Osteocyte (in vitro differentiated cells): Measurements from ENCODE around the gene GBX1. TPM values are rescaled to one million over a fixed set of nuclear protein-coding genes. Genes with fewer than 3 reads are reported as not detected.

Experiments
- total RNA-seq: library from RNA; stranded (reverse); gene quantifications from 2 replicates; pipeline ENCODE4 v1.2.1, GENCODE V29; 2021

The GBX1 gene
- total RNA-seq, 1 donor from 2014 or later = not detected

Other genes starting within 250 kb of the GBX1 start
- not detected in 2 replicates for gene KCNH2, start 189.4 kb downstream of the GBX1 start, total RNA-seq
- gene NOS3, start 176.7 kb downstream of the GBX1 start, total RNA-seq = 0.73 TPM in 1 of 2 replicates, not detected in the other
- 0.11 and 0.39 TPM in 2 replicates for gene ATG9B, start 143.2 kb downstream of the GBX1 start, total RNA-seq
- gene ABCB8, start 139.2 kb downstream of the GBX1 start, total RNA-seq = 38.1 and 39.7 TPM in 2 replicates
- gene ASIC3, start 119.2 kb downstream of the GBX1 start, total RNA-seq = 3.6 and 5.8 TPM in 2 replicates
- gene CDK5, start 109.8 kb downstream of the GBX1 start, total RNA-seq = 18.8 and 23.7 TPM in 2 replicates
- 289 and 297 TPM in 2 replicates for gene SLC4A2, start 108.1 kb downstream of the GBX1 start, total RNA-seq
- gene FASTK, start 86.9 kb downstream of the GBX1 start, total RNA-seq = 101 and 104 TPM in 2 replicates
- gene TMUB1, start 84.2 kb downstream of the GBX1 start, total RNA-seq = 26.1 and 30.0 TPM in 2 replicates
- 131 and 135 TPM in 2 replicates for gene AGAP3, start 81.2 kb downstream of the GBX1 start, total RNA-seq
- gene ASB10, start 19.6 kb upstream of the GBX1 start, total RNA-seq = not detected in 2 replicates
- gene H2BK1, start 42.8 kb upstream of the GBX1 start, total RNA-seq = 1.1 TPM in 1 of 2 replicates, not detected in the other
- gene ABCF2, start 59.5 kb upstream of the GBX1 start, total RNA-seq = 43.9 and 47.5 TPM in 2 replicates
- 89.5 and 93.2 TPM in 2 replicates for gene CHPF2, start 64.8 kb upstream of the GBX1 start, total RNA-seq
- gene SMARCD3, start 81.0 kb upstream of the GBX1 start, total RNA-seq = 88.7 and 96.9 TPM in 2 replicates
- gene NUB1, start 174.1 kb upstream of the GBX1 start, total RNA-seq = 61.7 and 63.0 TPM in 2 replicates
- gene WDR86, start 242.3 kb upstream of the GBX1 start, total RNA-seq = 0.39 TPM in 1 of 2 replicates, not detected in the other